ENCODE measurements around the gene RUBCNL.

Gene RUBCNL

GRCh38 chr13:46303742-46304385 lies 83.2 kb downstream of the RUBCNL start:
- Histone ChIP-seq H3K9me2 (replicated peaks; ENCODE audit: insufficient read depth, low read length) (no peaks in the 10 kb centered on the region), H2AFZ (ENCODE audit: low read length) (no peak overlapping the region), H3K36me3 (replicated peaks; ENCODE audit: insufficient read depth, low read length) (no peaks in the 10 kb centered on the region), H3K27ac (ENCODE audit: low read length) (no peak overlapping the region), H3F3A (ENCODE audit: insufficient read depth, low read length) (no peaks in the 10 kb centered on the region), H3K4me1 (ENCODE audit: low read length) (no peaks in the 10 kb centered on the region), H3K9me3 (replicated peaks; ENCODE audit: insufficient read depth, low read length) (no peaks in the 10 kb centered on the region), H3K4me3 (ENCODE audit: low read length) (no peak overlapping the region), H3K9ac (ENCODE audit: low read length) (no peak overlapping the region), H4K20me1 (ENCODE audit: insufficient read depth, low read length) (no peaks in the 10 kb centered on the region), H3K79me2 (ENCODE audit: low read length) (no peaks in the 10 kb centered on the region), H3K27me3 (replicated peaks; ENCODE audit: insufficient read depth, low read length) (no peaks in the 10 kb centered on the region), H3K4me2 (ENCODE audit: low read depth, low read length) (no peak overlapping the region)
- TF ChIP-seq CTCF (IDR thresholded peaks at IDR 0.05; ENCODE audit: low read length) (no peak), EZH2phosphoT487 (IDR thresholded peaks at IDR 0.05; ENCODE audit: low read length) (no peak), EZH2 (optimal IDR thresholded peaks at IDR 0.05; ENCODE audit: low read depth, low read length) (no peak)
- no peak for DNase-seq

- no peak overlapping the region for H3K4me3 ChIP-seq (ENCODE audit: low read length)
- no peak overlapping the region for H3K27ac ChIP-seq (ENCODE audit: low read length)
- H4K20me1 ChIP-seq (ENCODE audit: insufficient read depth, low read length): no peaks in the 10 kb centered on the region
- no peaks in the 10 kb centered on the region for H3K27me3 ChIP-seq (replicated peaks; ENCODE audit: insufficient read depth, low read length)
- H2AFZ ChIP-seq (ENCODE audit: low read length): no peak overlapping the region
- no peak overlapping the region for H3K4me2 ChIP-seq (ENCODE audit: low read depth, low read length)
- H3K36me3 ChIP-seq (replicated peaks; ENCODE audit: insufficient read depth, low read length): no peaks in the 10 kb centered on the region
- no peak for TF ChIP-seq EZH2phosphoT487 (IDR thresholded peaks at IDR 0.05; ENCODE audit: low read length)
- TF ChIP-seq EZH2 (optimal IDR thresholded peaks at IDR 0.05; ENCODE audit: low read depth, low read length): no peak
- TF ChIP-seq CTCF (IDR thresholded peaks at IDR 0.05; ENCODE audit: low read length): no peak
- DNase-seq: no peak
- no peaks in the 10 kb centered on the region for H3K79me2 ChIP-seq (ENCODE audit: low read length)
- no peak overlapping the region for H3K9ac ChIP-seq (ENCODE audit: low read length)
- no peaks in the 10 kb centered on the region for H3F3A ChIP-seq (ENCODE audit: insufficient read depth, low read length)
- no peaks in the 10 kb centered on the region for H3K9me3 ChIP-seq (replicated peaks; ENCODE audit: insufficient read depth, low read length)
- no peaks in the 10 kb centered on the region for H3K9me2 ChIP-seq (replicated peaks; ENCODE audit: insufficient read depth, low read length)
- H3K4me1 ChIP-seq (ENCODE audit: low read length): no peaks in the 10 kb centered on the region
Observed at GRCh38 chr13:46297361-46297811, 89.7 kb downstream of the RUBCNL start.

GRCh38 chr13:46296921-46297320 lies 90.1 kb downstream of the RUBCNL start:
- Histone ChIP-seq H2AFZ (ENCODE audit: low read length) (no peak overlapping the region), H3K4me3 (ENCODE audit: low read length) (no peak overlapping the region), H4K20me1 (ENCODE audit: insufficient read depth, low read length) (no peaks in the 10 kb centered on the region), H3K9ac (ENCODE audit: low read length) (no peak overlapping the region), H3F3A (ENCODE audit: insufficient read depth, low read length) (no peaks in the 10 kb centered on the region), H3K36me3 (replicated peaks; ENCODE audit: insufficient read depth, low read length) (no peaks in the 10 kb centered on the region), H3K4me1 (ENCODE audit: low read length) (no peaks in the 10 kb centered on the region), H3K27me3 (replicated peaks; ENCODE audit: insufficient read depth, low read length) (no peaks in the 10 kb centered on the region), H3K27ac (ENCODE audit: low read length) (no peak overlapping the region), H3K9me2 (replicated peaks; ENCODE audit: insufficient read depth, low read length) (no peaks in the 10 kb centered on the region), H3K9me3 (replicated peaks; ENCODE audit: insufficient read depth, low read length) (no peaks in the 10 kb centered on the region), H3K4me2 (ENCODE audit: low read depth, low read length) (no peak overlapping the region), H3K79me2 (ENCODE audit: low read length) (no peaks in the 10 kb centered on the region)
- no peak for DNase-seq
- TF ChIP-seq EZH2phosphoT487 (IDR thresholded peaks at IDR 0.05; ENCODE audit: low read length) (no peak), EZH2 (optimal IDR thresholded peaks at IDR 0.05; ENCODE audit: low read depth, low read length) (no peak), CTCF (IDR thresholded peaks at IDR 0.05; ENCODE audit: low read length) (no peak)
